Esophagus squamous epithelium (tissue), 4 donors: ENCODE results near the gene MAP3K12.
"Not testable (repeated sequence)": the region's sequence is repeated elsewhere in the genome, so short reads cannot be mapped to it uniquely, and the experiment has no call there.

Source experiments
- CTCF ChIP-seq, 6 experiments: fragments of 450-650 bp in 4 of 6; fragments of 200-600 bp in 2 of 6; sonication (generic) in 2 of 6; IDR thresholded peaks; one replicate each; pipeline ENCODE4 v1.5.1; 2016 to 2019; ENCODE audit warnings: antibody characterized with exemption in 6 of 6, mild to moderate bottlenecking in 4 of 6, moderate library complexity in 4 of 6
- POLR2A ChIP-seq, 4 donors: fragments of 450-650 bp; IDR thresholded peaks; one replicate each; pipeline ENCODE4 v1.6.1; 2017; ENCODE audit warnings: antibody characterized with exemption in 4 of 4, mild to moderate bottlenecking in 4 of 4, moderate library complexity in 3 of 4

GRCh38 chr12:53439582-53439981, 59.7 kb downstream of the MAP3K12 start:
- not testable (repeated sequence) for TF ChIP-seq CTCF, POLR2A (IDR thresholded peaks at IDR 0.05)
